Mucosa of descending colon (tissue), 3 donors: ENCODE measurements around the gene SPATA31E1. TPM values are rescaled to one million over a fixed set of nuclear protein-coding genes. Genes with fewer than 3 reads are reported as not detected.

Source experiments
- ATAC-seq: fragments of 200-7000 bp; cut with Tn5 transposase; one replicate; pipeline ENCODE4 v1.9.1; 2020; ENCODE audit warnings: mild to moderate bottlenecking, moderate library complexity
- DNase-seq, 3 donors: peaks; one replicate each; pipeline ENCODE4 v3.0.0-alpha.2; 2020
- H3K36me3 ChIP-seq: fragments of 200-600 bp; one replicate; pipeline ENCODE4 v1.8.0; 2021; ENCODE audit warnings: low read depth, mild to moderate bottlenecking
- H3K4me1 ChIP-seq: fragments of 200-600 bp; one replicate; pipeline ENCODE4 v1.8.0; 2021; ENCODE audit warnings: low read depth, mild to moderate bottlenecking
- H3K4me3 ChIP-seq: fragments of 200-600 bp; one replicate; pipeline ENCODE4 v1.8.0; 2021; ENCODE audit warnings: mild to moderate bottlenecking
- H3K9me3 ChIP-seq: fragments of 200-600 bp; one replicate; pipeline ENCODE4 v1.8.0; 2021; ENCODE audit warnings: mild to moderate bottlenecking
- CTCF ChIP-seq: fragments of 200-600 bp; IDR thresholded peaks from one replicate; pipeline ENCODE4 v1.8.0; 2022; ENCODE audit warnings: antibody characterized with exemption, mild to moderate bottlenecking
- intact Hi-C, 2 donors: fragments of 100-400 bp; cut with DNase I in 1 of 2; cut with micrococcal nuclease in 1 of 2; formaldehyde crosslinking; loops; one replicate each; pipeline versions ENCODE4 v1.11.0 to v1.11.1; 2022; cut with DNase I, micrococcal nuclease
- long read RNA-seq, 2 donors: library from polyadenylated mRNA; unstranded; transcript quantifications; one replicate each; pipeline ENCODE4 v2.0.0, GENCODE V29; 2019 to 2021
- total RNA-seq, 3 donors: library from RNA; stranded (reverse); fragmentation: NEBNext Ultra II Directional in 2 of 3; extraction: Animal tissue kit (Norgen Biotek cat#: 25700) in 2 of 3; gene quantifications; one replicate each; pipeline versions ENCODE4 v1.2.1 to v1.2.4, GENCODE V29; 2021 to 2023
- donor health status: DM: no; HTN: no; CAD: no; lungs with moderate emphysema.
- donor health status: DM: no; HTN: no; CAD: no.
- donor health status: DM: no; HTN: yes; CAD: no.

SPATA31E1 gene
- under 1 TPM in 1 of 3 donors, not detected in 2; 0.06 TPM for total RNA-seq
- long read RNA-seq, donor 1, result 0 reads
- long read RNA-seq, donor 2, result 0 reads

- Histone ChIP-seq H3K9me3 (no peaks in the 10 kb centered on the region), H3K4me3 (no peak within 1 kb of the TSS), H3K36me3 (no peaks in the 10 kb centered on the region), H3K4me1 (peaks cover 4% of the 10 kb centered on the region)
- DNase-seq (no peak), ATAC-seq (no peak)
- TF ChIP-seq CTCF, result no peak
- intact Hi-C loops, result no loop called here
Measured at GRCh38 chr9:87882627-87883026, at the start of gene SPATA31E1. Gene SPATA31E1 (plus strand): TSS chr9:87882877. CDS start chr9:87882892, 15 bp downstream.

GRCh38 chr9:87834357-87834756, 48.3 kb upstream of the SPATA31E1 start:
- DNase-seq (peak in 2 of 3 donors; percentile 23 to 37), ATAC-seq (peak; percentile 49)
- no peaks in the 10 kb centered on the region for H3K4me1 ChIP-seq
- intact Hi-C loops, result no loop called here
- no peaks in the 10 kb centered on the region for H3K9me3 ChIP-seq
- no peak overlapping the region for H3K4me3 ChIP-seq
- TF ChIP-seq CTCF, result no peak
- no peaks in the 10 kb centered on the region for H3K36me3 ChIP-seq

- Histone ChIP-seq H3K4me3 (no peak overlapping the region), H3K36me3 (no peaks in the 10 kb centered on the region), H3K9me3 (no peaks in the 10 kb centered on the region), H3K4me1 (no peaks in the 10 kb centered on the region)
- DNase-seq (no peak), ATAC-seq (no peak)
- no peak for TF ChIP-seq CTCF
- intact Hi-C loops, result no loop called here
Measured at GRCh38 chr9:87836536-87836935, 46.1 kb upstream of the SPATA31E1 start.

GRCh38 chr9:87836951-87837705, 45.5 kb upstream of the SPATA31E1 start:
- no peak for TF ChIP-seq CTCF
- intact Hi-C loops, result no loop called here
- H3K4me3 ChIP-seq, result no peak overlapping the region
- ATAC-seq, result no peak
- H3K9me3 ChIP-seq, result no peaks in the 10 kb centered on the region
- H3K4me1 ChIP-seq, result no peaks in the 10 kb centered on the region
- DNase-seq, result no peak
- no peaks in the 10 kb centered on the region for H3K36me3 ChIP-seq

- ATAC-seq, result no peak
Measured at GRCh38 chr9:87840134-87840533, 42.5 kb upstream of the SPATA31E1 start.

More at GRCh38 chr9:87840134-87840533, 42.5 kb upstream of the SPATA31E1 start:
- H3K4me3 ChIP-seq, result no peak overlapping the region
- no peaks in the 10 kb centered on the region for H3K36me3 ChIP-seq
- intact Hi-C loops, result no loop called here
- TF ChIP-seq CTCF, result no peak
- DNase-seq, result no peak
- no peaks in the 10 kb centered on the region for H3K4me1 ChIP-seq
- no peaks in the 10 kb centered on the region for H3K9me3 ChIP-seq
